HEK293 (cell line): ENCODE results near the gene CRYBA1.

Experiments
- CTCF ChIA-PET: fragments of 350-600 bp; formaldehyde crosslinking; extraction: SDS; loops from one replicate; lab custom pipeline; 2021; ENCODE audit warnings: antibody characterized with exemption; lab: Yijun Ruan, JAX
- POLR2A ChIA-PET: fragments of 300-600 bp; formaldehyde crosslinking; extraction: SDS; loops from one replicate; lab custom pipeline; 2020; ENCODE audit warnings: antibody characterized with exemption, inconsistent platforms; lab: Yijun Ruan, JAX
- H3K27ac ChIP-seq: fragments of 200-500 bp; sonication (Bioruptor generic); 2 replicates; pipeline ENCODE4 v1.5.1; 2014; ENCODE audit warnings: low read depth, low read length, control low read depth, inconsistent platforms; ENCODE audit errors: extremely low read depth
- H3K36me3 ChIP-seq, 2 experiments: fragments of 200-500 bp in 1 of 2; sonication (Bioruptor generic) in 1 of 2; 1 replicate in 1 of 2; 2 replicates in 1 of 2; pipeline ENCODE4 v1.5.1; 2014 to 2017; ENCODE audit warnings: inconsistent platforms in 2 of 2, low read length in 2 of 2; ENCODE audit not compliant: control insufficient read depth in 2 of 2, insufficient read depth in 1 of 2
- H3K4me1 ChIP-seq: fragments of 200-500 bp; sonication (Bioruptor generic); 2 replicates; pipeline ENCODE4 v1.5.1; 2014; ENCODE audit warnings: mild to moderate bottlenecking, low read length, inconsistent platforms; ENCODE audit not compliant: control insufficient read depth, insufficient read depth
- H3K4me3 ChIP-seq: 2 replicates; pipeline ENCODE4 v1.5.1; 2011; ENCODE audit warnings: low read depth, mild to moderate bottlenecking, control low read depth, low read length, moderate library complexity
- H3K9me3 ChIP-seq: fragments of 200-500 bp; sonication (Bioruptor generic); 2 replicates; pipeline ENCODE4 v1.5.1; 2014; ENCODE audit warnings: low read depth, low read length, inconsistent platforms; ENCODE audit not compliant: control insufficient read depth, insufficient read depth
- CTCF ChIP-seq: fragments of 450-650 bp; formaldehyde crosslinking; IDR thresholded peaks from 2 replicates; pipeline ENCODE4 v1.5.1; 2016; ENCODE audit warnings: missing biosample characterization, missing genetic modification characterization
- HOXD13 ChIP-seq: sonication (generic); formaldehyde crosslinking; IDR thresholded peaks from 2 replicates; pipeline ENCODE4 v1.8.0; 2022; ENCODE audit warnings: missing genetic modification reagents, borderline replicate concordance
- KLF17 ChIP-seq: fragments of 450-650 bp; formaldehyde crosslinking; IDR thresholded peaks from 2 replicates; pipeline ENCODE4 v1.5.1; 2016; ENCODE audit warnings: missing biosample characterization, missing genetic modification characterization
- PRDM1 ChIP-seq: fragments of 450-650 bp; formaldehyde crosslinking; IDR thresholded peaks from 2 replicates; pipeline ENCODE4; 2016; ENCODE audit warnings: missing biosample characterization, missing genetic modification characterization
- RBAK ChIP-seq: fragments of 450-650 bp; formaldehyde crosslinking; IDR thresholded peaks from 2 replicates; pipeline ENCODE4 v1.5.1; 2016; ENCODE audit warnings: missing biosample characterization, missing genetic modification characterization
- SCRT1 ChIP-seq: fragments of 450-650 bp; formaldehyde crosslinking; IDR thresholded peaks from 2 replicates; pipeline ENCODE4 v1.5.1; 2016; ENCODE audit warnings: missing biosample characterization, missing genetic modification characterization, borderline replicate concordance
- ZBTB17 ChIP-seq: fragments of 450-650 bp; formaldehyde crosslinking; IDR thresholded peaks from 2 replicates; pipeline ENCODE4 v1.5.1; 2016; ENCODE audit warnings: missing biosample characterization, missing genetic modification characterization
- ZBTB49 ChIP-seq: fragments of 450-650 bp; formaldehyde crosslinking; IDR thresholded peaks from 2 replicates; pipeline ENCODE4 v1.5.1; 2016; ENCODE audit warnings: missing biosample characterization, missing genetic modification characterization, low read depth
- ZFP37 ChIP-seq: fragments of 450-650 bp; formaldehyde crosslinking; IDR thresholded peaks from 2 replicates; pipeline ENCODE4 v1.5.1; 2016; ENCODE audit warnings: missing biosample characterization, missing genetic modification characterization
- ZNF169 ChIP-seq: fragments of 450-650 bp; formaldehyde crosslinking; IDR thresholded peaks from 2 replicates; pipeline ENCODE4 v1.5.1; 2016; ENCODE audit warnings: missing biosample characterization, missing genetic modification characterization
- ZNF23 ChIP-seq: fragments of 450-650 bp; formaldehyde crosslinking; IDR thresholded peaks from 2 replicates; pipeline ENCODE4 v1.5.1; 2016; ENCODE audit warnings: missing biosample characterization, missing genetic modification characterization, borderline replicate concordance
- ZNF24 ChIP-seq: fragments of 450-650 bp; formaldehyde crosslinking; IDR thresholded peaks from 2 replicates; pipeline ENCODE4 v1.5.1; 2016; ENCODE audit warnings: missing biosample characterization, missing genetic modification characterization
- ZNF404 ChIP-seq: fragments of 450-650 bp; formaldehyde crosslinking; IDR thresholded peaks from 2 replicates; pipeline ENCODE4 v1.5.1; 2017; ENCODE audit warnings: missing biosample characterization, missing genetic modification characterization
- ZNF426 ChIP-seq: fragments of 450-650 bp; formaldehyde crosslinking; IDR thresholded peaks from 2 replicates; pipeline ENCODE4 v1.5.1; 2017; ENCODE audit warnings: missing biosample characterization, missing genetic modification characterization, mild to moderate bottlenecking, inconsistent platforms, moderate library complexity
- ZNF488 ChIP-seq: fragments of 450-650 bp; formaldehyde crosslinking; IDR thresholded peaks from 2 replicates; pipeline ENCODE4 v1.5.1; 2016; ENCODE audit warnings: missing biosample characterization, missing genetic modification characterization
- ZNF529 ChIP-seq: fragments of 450-650 bp; formaldehyde crosslinking; IDR thresholded peaks from 2 replicates; pipeline ENCODE4 v1.5.1; 2017; ENCODE audit warnings: missing genetic modification characterization, missing biosample characterization; ENCODE audit not compliant: insufficient replicate concordance
- ZNF555 ChIP-seq: fragments of 450-650 bp; formaldehyde crosslinking; conservative IDR thresholded peaks from 2 replicates; pipeline ENCODE4 v1.5.1; 2017; ENCODE audit warnings: missing biosample characterization, mild to moderate bottlenecking, missing genetic modification characterization, inconsistent platforms
- ZNF654 ChIP-seq: fragments of 450-650 bp; formaldehyde crosslinking; IDR thresholded peaks from 2 replicates; pipeline ENCODE4 v1.5.1; 2016; ENCODE audit warnings: low read depth, missing biosample characterization, missing genetic modification characterization
- ZNF768 ChIP-seq: fragments of 450-650 bp; formaldehyde crosslinking; IDR thresholded peaks from 2 replicates; pipeline ENCODE4 v1.5.1; 2018; ENCODE audit warnings: missing biosample characterization, mild to moderate bottlenecking, missing genetic modification characterization
- ZNF837 ChIP-seq: fragments of 450-650 bp; formaldehyde crosslinking; IDR thresholded peaks from 2 replicates; pipeline ENCODE4 v1.5.1; 2016; ENCODE audit warnings: missing biosample characterization, missing genetic modification characterization
- TF ChIP-seq, protein P1 (sequence below): fragments of 450-650 bp; formaldehyde crosslinking; IDR thresholded peaks from 2 replicates; pipeline ENCODE4 v1.5.1; 2016; ENCODE audit warnings: missing biosample characterization, missing genetic modification characterization

The CRYBA1 gene

GRCh38 chr17:29242051-29242450, 4.6 kb upstream of the CRYBA1 start:
- CTCF ChIA-PET, result interaction anchor here (0.9 to 2.7 kb wide), 9 partner anchors 14 to 852 kb away, joined by 3 to 11 read pairs (median 4); no protein-coding TSS in a partner anchor
- Histone ChIP-seq H3K4me1 (no peaks in the 10 kb centered on the region), H3K27ac (no peak overlapping the region), H3K4me3 (no peak overlapping the region), H3K36me3 (no peaks in the 10 kb centered on the region), H3K9me3 (no peaks in the 10 kb centered on the region)
- TF ChIP-seq ZFP37 (tag by site-specific recombination) (no peak), KLF17 (tag by site-specific recombination) (no peak), ZNF426 (tag by site-specific recombination) (no peak), ZNF488 (tag by site-specific recombination) (no peak), ZNF555 (no peak), PRDM1 (no peak), ZNF529 (tag by site-specific recombination) (no peak)
- POLR2A ChIA-PET, result interaction anchor here (0.7 kb wide), 1 partner anchor 10 kb away, joined by 3 read pairs; no protein-coding TSS in a partner anchor

GRCh38 chr17:29242790-29243189, 3.9 kb upstream of the CRYBA1 start:
- TF ChIP-seq ZNF24 (tag by site-specific recombination) (0 out of 2 replicates have a peak, but pooled peaks have one; percentile 32), RBAK (tag by site-specific recombination) (no peak)
- POLR2A ChIA-PET, result no interaction called here
- CTCF ChIA-PET, result interaction anchor here (0.6 to 1.8 kb wide), 10 partner anchors 9 to 851 kb away, joined by 3 to 11 read pairs (median 4); no protein-coding TSS in a partner anchor
- Histone ChIP-seq H3K4me1 (no peaks in the 10 kb centered on the region), H3K4me3 (no peak overlapping the region), H3K27ac (no peak overlapping the region), H3K36me3 (no peaks in the 10 kb centered on the region), H3K9me3 (no peaks in the 10 kb centered on the region)

GRCh38 chr17:29243792-29244191, 2.9 kb upstream of the CRYBA1 start:
- no peaks in the 10 kb centered on the region for H3K9me3 ChIP-seq
- TF ChIP-seq ZBTB17 (tag by site-specific recombination) (peak; percentile 98), CTCF (tag by site-specific recombination) (peak; percentile 52; the same call in 1 of the 2 replicates), ZNF654 (tag by site-specific recombination) (0 out of 2 replicates have a peak, but pooled peaks have one; percentile 8)
- TF ChIP-seq, protein P1, sequence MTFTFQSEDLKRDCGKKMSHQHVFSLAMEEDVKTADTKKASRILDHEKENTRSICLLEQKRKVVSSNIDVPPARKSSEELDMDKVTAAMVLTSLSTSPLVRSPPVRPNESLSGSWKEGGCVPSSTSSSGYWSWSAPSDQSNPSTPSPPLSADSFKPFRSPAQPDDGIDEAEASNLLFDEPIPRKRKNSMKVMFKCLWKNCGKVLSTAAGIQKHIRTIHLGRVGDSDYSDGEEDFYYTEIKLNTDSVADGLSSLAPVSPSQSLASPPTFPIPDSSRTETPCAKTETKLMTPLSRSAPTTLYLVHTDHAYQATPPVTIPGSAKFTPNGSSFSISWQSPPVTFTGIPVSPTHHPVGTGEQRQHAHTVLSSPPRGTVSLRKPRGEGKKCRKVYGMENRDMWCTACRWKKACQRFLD (tag by site-specific recombination), result no peak
- TF ChIP-seq, all 188 proteins: peak for 3
- ChIA-PET POLR2A (no interaction called here), CTCF (interaction anchor here (0.6 to 1.8 kb wide), 9 partner anchors 8 to 47 kb away, joined by 3 to 7 read pairs (median 4); no protein-coding TSS in a partner anchor)
- Histone ChIP-seq H3K4me3 (no peak overlapping the region), H3K36me3 (no peaks in the 10 kb centered on the region), H3K27ac (no peak overlapping the region), H3K4me1 (no peaks in the 10 kb centered on the region)

- POLR2A ChIA-PET, result no interaction called here
- Histone ChIP-seq H3K27ac (no peak overlapping the region), H3K36me3 (no peaks in the 10 kb centered on the region), H3K4me3 (no peak overlapping the region), H3K9me3 (no peaks in the 10 kb centered on the region), H3K4me1 (no peaks in the 10 kb centered on the region)
- CTCF ChIA-PET, result no interaction called here
- TF ChIP-seq SCRT1, result no peak
- TF ChIP-seq ZNF23 (tag by site-specific recombination), result no peak
- no peak for TF ChIP-seq HOXD13
- TF ChIP-seq ZNF768, result no peak
- TF ChIP-seq ZBTB49 (tag by site-specific recombination), result no peak
- TF ChIP-seq ZNF169 (tag by site-specific recombination), result no peak
- TF ChIP-seq ZNF837, result no peak
- TF ChIP-seq ZNF404 (tag by site-specific recombination), result no peak
- TF ChIP-seq RBAK (tag by site-specific recombination), result no peak
These were observed 1.3 kb upstream of the CRYBA1 start for GRCh38 chr17:29245401-29245800.
